Measurements from ENCODE around the gene SPTLC2. TPM values are rescaled to one million over a fixed set of nuclear protein-coding genes. Genes with fewer than 3 reads are reported as not detected.
"Not testable (repeated sequence)": the region's sequence is repeated elsewhere in the genome, so short reads cannot be mapped to it uniquely, and the experiment has no call there.

The SPTLC2 gene
- total RNA-seq, 2 donors from 2014 or later, result 44.0 to 65.7 TPM

GRCh38 chr14:77570706-77571268 lies 45.6 kb downstream of the SPTLC2 start:
- Mint-ChIP-seq H3K27me3 (no peaks in the 10 kb centered on the region), H3K27ac (peak overlapping the region in 1 of 2 donors; percentile 29), H3K4me3 (no peak overlapping the region), H3K9me3 (no peaks in the 10 kb centered on the region), H3K36me3 (peaks cover 12% of the 10 kb centered on the region), H3K4me1 (ENCODE audit: low read depth in 2 of 2) (peaks cover 15 to 23% of the 10 kb centered on the region in 2 donors)
- DNase-seq (ENCODE audit: low spot score) (no peak), ATAC-seq (no peak)

- no peak for DNase-seq (ENCODE audit: low spot score)
- no peaks in the 10 kb centered on the region for H3K27me3 Mint-ChIP-seq
- peaks cover 17 to 18% of the 10 kb centered on the region in 2 donors for H3K4me1 Mint-ChIP-seq (ENCODE audit: low read depth in 2 of 2)
- H3K9me3 Mint-ChIP-seq, result no peaks in the 10 kb centered on the region
- no peak for ATAC-seq
- no peak overlapping the region for H3K4me3 Mint-ChIP-seq
- peak overlapping the region; percentile 68 to 81 for H3K27ac Mint-ChIP-seq
- peaks cover 20% of the 10 kb centered on the region for H3K36me3 Mint-ChIP-seq
Observed at GRCh38 chr14:77565994-77566305, 50.5 kb downstream of the SPTLC2 start.

- ATAC-seq (peak; percentile 80 to 95), DNase-seq (ENCODE audit: low spot score) (no peak)
- Mint-ChIP-seq H3K36me3 (peaks cover 20% of the 10 kb centered on the region), H3K9me3 (no peaks in the 10 kb centered on the region), H3K4me3 (peak overlapping the region; percentile 47), H3K4me1 (ENCODE audit: low read depth in 2 of 2) (peaks cover 12 to 13% of the 10 kb centered on the region in 2 donors), H3K27me3 (no peaks in the 10 kb centered on the region), H3K27ac (peak overlapping the region; percentile 68 to 81)
Observed at GRCh38 chr14:77565289-77565993, 51.0 kb downstream of the SPTLC2 start.

GRCh38 chr14:77562681-77563080 lies 53.8 kb downstream of the SPTLC2 start:
- peaks cover 12 to 13% of the 10 kb centered on the region in 2 donors for H3K4me1 Mint-ChIP-seq (ENCODE audit: low read depth in 2 of 2)
- DNase-seq (ENCODE audit: low spot score) (no peak), ATAC-seq (no peak)
- peak overlapping the region in 1 of 2 donors; percentile 49 for H3K27ac Mint-ChIP-seq
- no peak overlapping the region for H3K4me3 Mint-ChIP-seq
- H3K9me3 Mint-ChIP-seq, result no peaks in the 10 kb centered on the region
- H3K36me3 Mint-ChIP-seq, result peaks cover 17% of the 10 kb centered on the region
- no peaks in the 10 kb centered on the region for H3K27me3 Mint-ChIP-seq

GRCh38 chr14:77561881-77562280 lies 54.6 kb downstream of the SPTLC2 start:
- no peak overlapping the region for H3K4me3 Mint-ChIP-seq
- H3K4me1 Mint-ChIP-seq (ENCODE audit: low read depth in 2 of 2), result peaks cover 14 to 18% of the 10 kb centered on the region in 2 donors
- peak overlapping the region in 1 of 2 donors; percentile 20 for H3K27ac Mint-ChIP-seq
- no peak for ATAC-seq
- peaks cover 17% of the 10 kb centered on the region for H3K36me3 Mint-ChIP-seq
- H3K9me3 Mint-ChIP-seq, result no peaks in the 10 kb centered on the region
- no peak for DNase-seq (ENCODE audit: low spot score)
- H3K27me3 Mint-ChIP-seq, result no peaks in the 10 kb centered on the region

GRCh38 chr14:77559381-77559780 lies 57.1 kb downstream of the SPTLC2 start:
- Mint-ChIP-seq H3K4me3 (no peak overlapping the region), H3K36me3 (peaks cover 12% of the 10 kb centered on the region)
- ATAC-seq, result no peak

GRCh38 chr14:77557391-77557790 lies 59.0 kb downstream of the SPTLC2 start:
- Mint-ChIP-seq H3K4me1 (ENCODE audit: low read depth in 2 of 2) (peaks cover 24 to 26% of the 10 kb centered on the region in 2 donors), H3K36me3 (peaks cover 4% of the 10 kb centered on the region), H3K9me3 (no peaks in the 10 kb centered on the region), H3K4me3 (peak overlapping the region; percentile 73), H3K27ac (peak overlapping the region; percentile 75 to 84), H3K27me3 (no peaks in the 10 kb centered on the region)
- DNase-seq (ENCODE audit: low spot score) (no peak), ATAC-seq (peak; percentile 48 to 65)

More at GRCh38 chr14:77559381-77559780, 57.1 kb downstream of the SPTLC2 start:
- Mint-ChIP-seq H3K27ac (no peak overlapping the region), H3K4me1 (ENCODE audit: low read depth in 2 of 2) (peaks cover 18 to 21% of the 10 kb centered on the region in 2 donors), H3K9me3 (no peaks in the 10 kb centered on the region), H3K27me3 (no peaks in the 10 kb centered on the region)
- no peak for DNase-seq (ENCODE audit: low spot score)

- Mint-ChIP-seq H3K27ac (peak overlapping the region; percentile 75 to 84), H3K4me1 (ENCODE audit: low read depth in 2 of 2) (peaks cover 24 to 26% of the 10 kb centered on the region in 2 donors), H3K27me3 (no peaks in the 10 kb centered on the region), H3K36me3 (peaks cover 4% of the 10 kb centered on the region), H3K4me3 (peak overlapping the region; percentile 73), H3K9me3 (no peaks in the 10 kb centered on the region)
- ATAC-seq (peak in 1 of 2 donors; percentile 64), DNase-seq (ENCODE audit: low spot score) (no peak)
Observed at GRCh38 chr14:77556946-77557345, 59.5 kb downstream of the SPTLC2 start.

- no peak for DNase-seq (ENCODE audit: low spot score)
- Mint-ChIP-seq H3K27me3 (no peaks in the 10 kb centered on the region), H3K4me1 (ENCODE audit: low read depth in 2 of 2) (peaks cover 24 to 27% of the 10 kb centered on the region in 2 donors), H3K9me3 (no peaks in the 10 kb centered on the region), H3K27ac (peak overlapping the region; percentile 70 to 87), H3K4me3 (peak overlapping the region; percentile 49), H3K36me3 (peaks cover 8% of the 10 kb centered on the region)
- peak in 1 of 2 donors; percentile 32 for ATAC-seq
Observed at GRCh38 chr14:77554816-77555599, 61.4 kb downstream of the SPTLC2 start.

- H3K36me3 Mint-ChIP-seq, result peaks cover 7% of the 10 kb centered on the region
- peak overlapping the region; percentile 49 for H3K4me3 Mint-ChIP-seq
- ATAC-seq (peak; percentile 70 to 89), DNase-seq (ENCODE audit: low spot score) (no peak)
- H3K4me1 Mint-ChIP-seq (ENCODE audit: low read depth in 2 of 2), result peaks cover 24 to 29% of the 10 kb centered on the region in 2 donors
- H3K27ac Mint-ChIP-seq, result peak overlapping the region; percentile 70 to 87
- H3K27me3 Mint-ChIP-seq, result no peaks in the 10 kb centered on the region
- H3K9me3 Mint-ChIP-seq, result no peaks in the 10 kb centered on the region
Observed at GRCh38 chr14:77554207-77554606, 62.2 kb downstream of the SPTLC2 start.

- Mint-ChIP-seq H3K36me3 (peaks cover 11% of the 10 kb centered on the region), H3K27ac (peak overlapping the region in 1 of 2 donors; percentile 23), H3K27me3 (no peaks in the 10 kb centered on the region), H3K4me3 (no peak overlapping the region), H3K4me1 (ENCODE audit: low read depth in 2 of 2) (peaks cover 7 to 21% of the 10 kb centered on the region in 2 donors), H3K9me3 (no peaks in the 10 kb centered on the region)
- DNase-seq (ENCODE audit: low spot score) (no peak), ATAC-seq (no peak)
Observed at GRCh38 chr14:77549451-77549850, 67.0 kb downstream of the SPTLC2 start.

GRCh38 chr14:77547512-77548180 lies 68.8 kb downstream of the SPTLC2 start:
- DNase-seq (ENCODE audit: low spot score) (no peak), ATAC-seq (no peak)
- H3K36me3 Mint-ChIP-seq, result peaks cover 11% of the 10 kb centered on the region
- H3K27me3 Mint-ChIP-seq, result no peaks in the 10 kb centered on the region
- H3K4me1 Mint-ChIP-seq (ENCODE audit: low read depth in 2 of 2), result peaks cover 11 to 22% of the 10 kb centered on the region in 2 donors
- H3K27ac Mint-ChIP-seq, result no peak overlapping the region
- no peaks in the 10 kb centered on the region for H3K9me3 Mint-ChIP-seq
- H3K4me3 Mint-ChIP-seq, result no peak overlapping the region

- not testable (repeated sequence) for H3K27me3 Mint-ChIP-seq; H3K36me3 Mint-ChIP-seq; ATAC-seq; DNase-seq (ENCODE audit: low spot score); H3K9me3 Mint-ChIP-seq; H3K4me3 Mint-ChIP-seq
- Mint-ChIP-seq H3K27ac (peak overlapping the region; percentile 12 to 90), H3K4me1 (ENCODE audit: low read depth in 2 of 2) (peaks cover 22 to 31% of the 10 kb centered on the region in 2 donors)
Observed at GRCh38 chr14:77545171-77545570, 71.3 kb downstream of the SPTLC2 start.

Data from natural killer cell treated with Interleukin-12 subunit alpha and Interleukin-12 subunit beta and Interleukin-15 and Interleukin-18, amount 100 ng/mL, for 72 hours (primary cell).